Heart right ventricle (tissue), 16 donors: ENCODE results near the gene KIAA1671. TPM values are rescaled to one million over a fixed set of nuclear protein-coding genes. Genes with fewer than 3 reads are reported as not detected.

Experiments
- ATAC-seq, 8 donors: fragments of 200-7000 bp; cut with Tn5 transposase; one replicate each; pipeline ENCODE4 v1.9.1; 2020; ENCODE audit warnings: mild to moderate bottlenecking in 8 of 8, moderate library complexity in 8 of 8, moderate number of reproducible peaks in 1 of 8
- DNase-seq, 2 donors: peaks; one replicate each; pipeline ENCODE4 v3.0.0-alpha.2; 2020
- H3K27ac ChIP-seq, 10 donors: fragments of 200-600 bp; sonication (generic) in 2 of 10; one replicate each; pipeline versions ENCODE4 v1.5.0 to v1.8.0; 2020 to 2022; ENCODE audit warnings: mild to moderate bottlenecking in 3 of 10
- H3K27me3 ChIP-seq, 7 donors: fragments of 200-600 bp; one replicate each; pipeline ENCODE4 v1.8.0; 2021 to 2022; ENCODE audit warnings: mild to moderate bottlenecking in 2 of 7
- H3K36me3 ChIP-seq, 9 donors: fragments of 200-600 bp; sonication (generic) in 1 of 9; one replicate each; pipeline versions ENCODE4 v1.5.0 to v1.8.0; 2020 to 2022; ENCODE audit warnings: mild to moderate bottlenecking in 2 of 9
- H3K4me1 ChIP-seq, 9 donors: fragments of 200-600 bp; sonication (generic) in 1 of 9; one replicate each; pipeline versions ENCODE4 v1.5.0 to v1.8.0; 2020 to 2022; ENCODE audit warnings: mild to moderate bottlenecking in 4 of 9
- H3K4me3 ChIP-seq, 10 donors: fragments of 200-600 bp; sonication (generic) in 2 of 10; one replicate each; pipeline versions ENCODE4 v1.5.0 to v1.8.0; 2020 to 2022; ENCODE audit warnings: mild to moderate bottlenecking in 7 of 10, moderate library complexity in 2 of 10
- H3K9me3 ChIP-seq, 11 donors: fragments of 200-600 bp in 10 of 11; sonication (generic) in 2 of 11; one replicate each; pipeline versions ENCODE4 v1.5.0 to v1.8.0; 2013 to 2022; ENCODE audit warnings: mild to moderate bottlenecking in 2 of 11, control low read depth in 1 of 11, moderate library complexity in 1 of 11
- WGBS, 2 donors: extraction: QIAGEN DNeasy Blood & Tissue Kit; methylation state at CpG; one replicate each; pipeline ENCODE4 v1.1.7; 2013; ENCODE audit warnings: inconsistent platforms in 1 of 2; 5-methylcytosine and 5-hydroxymethylcytosine counted together
- intact Hi-C, 10 donors: fragments of 100-400 bp; cut with DNase I; formaldehyde crosslinking; loops; one replicate each; pipeline versions ENCODE4 v1.11.1 to v1.14.2; 2022
- polyA plus RNA-seq, 2 donors: library from polyadenylated mRNA; stranded (reverse); fragments of 200-250 nt; gene quantifications; one replicate each; pipeline ENCODE4 v1.2.3, GENCODE V29; 2013
- total RNA-seq, 10 donors: library from RNA; stranded (reverse); fragmentation: NEBNext Ultra II Directional in 3 of 10; extraction: Animal tissue kit (Norgen Biotek cat#: 25700) in 3 of 10; gene quantifications; one replicate each; pipeline versions ENCODE4 v1.2.1 to v1.2.4, GENCODE V29; 2021 to 2023
- TF ChIP-seq, protein P1 (sequence below), 9 donors: fragments of 200-600 bp; sonication (generic) in 2 of 9; IDR thresholded peaks; one replicate each; pipeline versions ENCODE4 v1.5.0 to v1.8.0; 2021 to 2022; ENCODE audit warnings: antibody characterized with exemption in 9 of 9, mild to moderate bottlenecking in 5 of 9, moderate library complexity in 1 of 9
- donor health status: Arrhythmogenic right ventricular cardiomyopathy.
- donor health status: ischemic (EF 13 %, LVEDD 7.1; RV severe dilation, severe dysfunction).
- donor health status: healthy with polysubstance abuse.
- donor health status: DM: no; HTN: yes; CAD: no.
- donor health status: DM: no; HTN: no; CAD: no.
- donor health status: ischemic (EF 25% LVEDD 6.9; RV normal size, moderate dysfunction).
- donor health status: ischemic (EF 25% LVEDD 5.7; RV mildly dilated, moderate dysfunction).
- donor health status: healthy.
- donor health status: DM: yes; HTN: yes; CAD: no.
- donor health status: Ischemic cardiomyopathy.
- donor health status: ischemic (EF 35%, LVEDD 5.7; RV mildly dilated, moderate dysfunction).
- donor health status: nonischemic (EF 11% LVEDD 7.7; RV severe dilation, severe dysfunction).
- donor health status: DM: yes; HTN: yes; CAD: no.
- donor health status: PGD.
- donor health status: ischemic (EF 29% LVEDD 5.4; RV normal size, mild dysfunction).
- donor health status: nonischemic (EF 23%, LVEDD 6.1; RV moderate dilation, normal function).

The KIAA1671 gene
- total and polyA plus RNA-seq, 12 donors: 2.9 to 26.2 (median 13.7) TPM

DNA sequence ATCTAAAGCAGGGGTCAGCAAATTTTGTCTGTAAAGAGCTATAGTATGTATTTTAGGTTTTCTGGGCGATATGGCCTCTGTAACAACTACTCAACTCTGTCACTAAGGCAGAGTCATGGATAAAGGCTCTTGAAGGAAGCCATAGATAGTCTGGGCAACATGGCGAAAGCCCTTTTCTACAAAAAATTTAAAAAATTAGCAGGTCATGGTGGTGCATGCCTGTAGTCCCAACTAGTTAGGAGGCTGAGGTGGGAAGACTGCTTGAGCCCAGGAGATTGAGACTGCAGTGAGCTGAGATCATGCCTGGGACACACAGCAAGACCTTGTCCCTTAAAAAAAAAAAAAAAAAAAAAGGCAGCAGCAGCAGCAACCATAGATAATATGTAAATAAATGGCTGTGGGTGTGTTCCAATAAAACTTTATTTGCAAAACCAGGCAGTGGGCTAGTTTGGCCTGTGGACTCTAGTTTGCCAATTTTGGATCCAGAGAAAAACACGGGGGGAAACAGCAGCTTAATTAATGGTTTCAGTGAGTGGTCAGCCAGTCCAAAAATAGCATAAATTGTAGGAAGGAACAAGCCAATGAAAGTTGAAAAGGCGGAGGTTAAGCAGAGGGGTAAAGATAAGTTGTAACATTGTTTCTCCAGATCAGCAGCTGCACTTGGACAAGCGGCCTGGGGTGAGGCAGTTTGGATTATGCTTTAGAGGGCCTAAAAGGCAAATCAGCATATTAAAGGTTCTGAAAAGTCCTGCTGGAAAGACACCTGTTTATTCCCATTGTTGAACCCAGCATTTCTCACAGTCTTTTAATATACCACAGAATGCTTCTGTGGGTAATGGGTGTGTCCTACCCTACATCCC, 62.6 kb downstream of the KIAA1671 start:
- Histone ChIP-seq H3K4me1 (peaks cover 0 to 77% (median 33%) of the 10 kb centered on the region in 9 donors), H3K4me3 (no peak overlapping the region), H3K9me3 (no peaks in the 10 kb centered on the region), H3K36me3 (no peaks in the 10 kb centered on the region), H3K27me3 (no peaks in the 10 kb centered on the region), H3K27ac (peak overlapping the region in 8 of 10 donors; percentile 14 to 77 (median 56))
- ATAC-seq: peak in 2 of 8 donors; percentile 37 to 42
- intact Hi-C loops: loop anchor here in 2 of 10 donors (5.0 kb wide), 2 partner anchors 43 to 48 kb away; no protein-coding TSS in a partner anchor
- WGBS, 2 donors: 54 to 71% methylated on average over 5 of the region's 5 CpGs
- no peak for DNase-seq
- TF ChIP-seq, protein P1, sequence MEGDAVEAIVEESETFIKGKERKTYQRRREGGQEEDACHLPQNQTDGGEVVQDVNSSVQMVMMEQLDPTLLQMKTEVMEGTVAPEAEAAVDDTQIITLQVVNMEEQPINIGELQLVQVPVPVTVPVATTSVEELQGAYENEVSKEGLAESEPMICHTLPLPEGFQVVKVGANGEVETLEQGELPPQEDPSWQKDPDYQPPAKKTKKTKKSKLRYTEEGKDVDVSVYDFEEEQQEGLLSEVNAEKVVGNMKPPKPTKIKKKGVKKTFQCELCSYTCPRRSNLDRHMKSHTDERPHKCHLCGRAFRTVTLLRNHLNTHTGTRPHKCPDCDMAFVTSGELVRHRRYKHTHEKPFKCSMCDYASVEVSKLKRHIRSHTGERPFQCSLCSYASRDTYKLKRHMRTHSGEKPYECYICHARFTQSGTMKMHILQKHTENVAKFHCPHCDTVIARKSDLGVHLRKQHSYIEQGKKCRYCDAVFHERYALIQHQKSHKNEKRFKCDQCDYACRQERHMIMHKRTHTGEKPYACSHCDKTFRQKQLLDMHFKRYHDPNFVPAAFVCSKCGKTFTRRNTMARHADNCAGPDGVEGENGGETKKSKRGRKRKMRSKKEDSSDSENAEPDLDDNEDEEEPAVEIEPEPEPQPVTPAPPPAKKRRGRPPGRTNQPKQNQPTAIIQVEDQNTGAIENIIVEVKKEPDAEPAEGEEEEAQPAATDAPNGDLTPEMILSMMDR (IDR thresholded peaks at IDR 0.05): no peak

DNA sequence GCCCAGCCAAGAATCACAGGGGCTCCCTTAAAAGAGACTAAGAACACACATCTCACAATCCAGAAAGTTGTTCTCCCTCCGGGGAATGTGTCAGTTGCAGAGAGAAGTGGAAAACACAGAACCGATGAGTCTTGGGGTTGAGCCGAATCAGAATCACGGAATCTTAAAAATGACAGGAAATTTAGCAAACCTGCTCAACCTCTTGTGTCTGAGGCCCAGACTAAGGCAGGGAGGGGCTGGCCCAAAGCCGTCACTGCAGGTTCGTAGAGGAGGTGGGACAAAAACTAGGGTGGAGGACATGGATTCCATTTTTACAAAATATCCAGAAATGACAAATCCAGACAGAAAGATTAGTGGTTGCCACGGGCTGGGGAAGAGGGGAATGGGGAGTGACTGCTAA, 63.8 kb downstream of the KIAA1671 start:
- TF ChIP-seq, protein P1 (IDR thresholded peaks at IDR 0.05): no peak
- Histone ChIP-seq H3K9me3 (no peaks in the 10 kb centered on the region), H3K27ac (peak overlapping the region in 5 of 10 donors; percentile 37 to 77 (median 53)), H3K4me3 (no peak overlapping the region), H3K4me1 (peaks cover 0 to 88% (median 36%) of the 10 kb centered on the region in 9 donors), H3K27me3 (no peaks in the 10 kb centered on the region), H3K36me3 (no peaks in the 10 kb centered on the region)
- intact Hi-C loops: loop anchor here in 2 of 10 donors (5.0 kb wide), 2 partner anchors 44 to 49 kb away; no protein-coding TSS in a partner anchor
- DNase-seq (no peak), ATAC-seq (no peak)
- WGBS, 2 donors: 71 to 79% methylated on average over 7 of the region's 7 CpGs

DNA sequence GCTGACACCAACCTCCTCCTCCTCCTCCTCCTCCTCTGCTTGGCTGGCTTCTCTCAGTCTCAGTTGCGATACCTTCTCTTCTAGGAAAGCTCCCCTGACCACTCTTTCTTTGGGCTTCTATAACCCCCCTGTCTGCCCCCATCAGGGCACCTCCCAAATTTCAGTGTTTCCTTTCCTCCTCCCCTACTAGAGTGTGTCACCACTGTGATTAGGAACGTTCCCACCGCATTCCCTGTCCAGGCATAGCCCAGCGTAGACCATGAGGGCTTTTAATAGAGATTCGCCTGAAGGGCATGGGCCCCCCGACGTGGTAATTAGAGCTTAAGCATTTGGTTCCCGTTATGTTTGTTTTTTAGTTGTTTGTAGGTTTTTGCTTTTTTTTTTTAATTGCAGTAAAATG, 65.5 kb downstream of the KIAA1671 start:
- ATAC-seq (no peak), DNase-seq (no peak)
- intact Hi-C loops: loop anchor here in 2 of 10 donors (5.0 kb wide), 2 partner anchors 46 to 51 kb away; no protein-coding TSS in a partner anchor
- TF ChIP-seq, protein P1 (IDR thresholded peaks at IDR 0.05): no peak
- Histone ChIP-seq H3K36me3 (no peaks in the 10 kb centered on the region), H3K27me3 (no peaks in the 10 kb centered on the region), H3K4me1 (peaks cover 0 to 86% (median 36%) of the 10 kb centered on the region in 9 donors), H3K9me3 (no peaks in the 10 kb centered on the region), H3K27ac (peak overlapping the region in 1 of 10 donors; percentile 44), H3K4me3 (no peak overlapping the region)
- 59 to 75% methylated on average over 8 of the region's 8 CpGs for WGBS, 2 donors

DNA sequence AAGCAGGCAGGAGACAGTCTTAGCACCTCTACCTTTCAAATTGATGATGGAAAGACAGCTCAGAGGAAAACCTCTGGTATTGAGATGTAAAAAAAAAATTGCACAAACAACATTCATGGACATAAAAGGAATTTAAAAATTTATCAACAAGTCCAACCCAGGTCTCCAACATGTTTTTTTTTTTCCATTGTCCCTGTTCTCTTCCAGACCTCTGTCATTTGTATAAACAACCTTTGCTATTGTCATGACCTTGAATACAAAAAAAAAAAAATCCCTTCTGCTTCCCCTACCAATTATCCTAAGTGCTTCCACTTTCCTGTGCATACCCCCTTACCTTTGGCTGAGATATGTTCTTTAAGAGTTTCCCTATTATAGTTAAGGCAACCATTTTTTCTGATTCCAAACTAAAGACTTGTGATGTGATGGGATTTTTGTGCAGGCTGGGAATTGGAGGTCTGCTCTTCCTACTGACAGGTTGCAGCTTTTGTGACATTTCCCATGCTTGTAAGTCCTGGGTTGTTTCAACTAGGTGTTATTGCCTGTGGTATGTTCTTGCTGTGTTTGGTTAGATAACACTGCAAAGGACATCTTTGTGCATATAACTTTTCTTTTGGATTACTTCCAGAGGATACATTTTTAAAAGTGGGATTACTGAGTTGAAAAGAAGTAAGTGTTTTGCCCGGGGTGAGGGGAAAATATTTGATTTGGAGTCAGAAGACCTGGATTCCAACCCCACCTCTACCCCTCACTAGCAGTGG, 67.1 kb downstream of the KIAA1671 start:
- H3K27ac ChIP-seq: no peak overlapping the region
- intact Hi-C loops: loop anchor here in 2 of 10 donors (5.0 kb wide), 2 partner anchors 47 to 52 kb away; no protein-coding TSS in a partner anchor
- no peaks in the 10 kb centered on the region for H3K9me3 ChIP-seq
- TF ChIP-seq, protein P1 (IDR thresholded peaks at IDR 0.05): no peak
- no peak overlapping the region for H3K4me3 ChIP-seq
- H3K36me3 ChIP-seq: no peaks in the 10 kb centered on the region
- no peak for ATAC-seq
- WGBS, 2 donors: 63 to 74% methylated on average over 1 of the region's 1 CpG
- DNase-seq: no peak
- H3K27me3 ChIP-seq: no peaks in the 10 kb centered on the region
- H3K4me1 ChIP-seq: peaks cover 0 to 71% (median 22%) of the 10 kb centered on the region in 9 donors
